Stimulated activated CD8-positive, alpha-beta memory T cell treated with anti-CD3 and anti-CD28 coated beads, Interleukin-2, amount 100 ng/mL, for 48 hours (primary cell): ENCODE data around the gene SIVA1.

ENCODE experiments used
- DNase-seq, 2 donors: peaks; one replicate each; pipeline ENCODE4 v3.0.0-alpha.2; 2020; ENCODE audit warnings: low read depth in 2 of 2

Gene SIVA1

DNA sequence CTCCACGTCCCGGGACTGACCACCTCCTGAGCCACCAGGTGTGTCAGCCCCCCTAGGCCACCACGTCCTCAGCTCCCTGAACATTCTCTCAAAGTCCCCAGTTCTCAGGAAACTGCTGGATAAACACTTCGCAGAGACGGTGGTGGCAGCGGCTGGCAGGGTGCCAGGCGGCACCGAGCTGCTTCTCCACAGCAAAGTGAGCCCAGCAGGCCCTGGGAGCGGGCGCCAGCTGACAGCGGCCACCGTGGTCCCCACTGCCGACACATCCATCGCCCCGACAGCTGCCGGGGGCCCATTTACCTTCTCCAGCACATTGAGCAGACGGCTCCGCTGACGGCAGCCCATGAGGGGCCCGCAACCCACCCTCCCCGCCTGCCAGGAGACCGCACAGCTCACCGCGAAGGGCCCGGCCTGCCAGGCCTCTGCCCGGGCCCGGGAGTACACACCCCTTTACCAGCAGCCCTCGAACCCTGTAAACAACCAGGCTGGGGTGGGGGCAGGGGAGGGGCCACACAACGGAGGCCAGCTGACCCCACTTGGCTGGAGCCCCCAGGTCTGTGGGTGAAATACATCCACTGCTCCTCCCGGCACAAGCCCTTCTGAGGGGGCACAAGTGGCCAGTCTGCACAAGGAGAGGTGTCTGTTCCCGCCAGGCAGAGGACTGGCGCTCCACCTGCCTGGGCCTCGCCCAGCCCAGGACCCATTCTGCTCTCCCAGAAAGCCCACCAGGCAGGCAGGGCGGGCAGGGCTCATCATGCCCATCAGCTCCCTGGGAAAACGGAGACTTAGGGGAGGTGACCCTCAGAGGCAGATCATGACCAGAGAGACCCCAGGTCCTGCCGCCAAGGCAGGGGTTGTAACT is 32.1 kb downstream of the SIVA1 start:
- DNase-seq = no peak

DNA sequence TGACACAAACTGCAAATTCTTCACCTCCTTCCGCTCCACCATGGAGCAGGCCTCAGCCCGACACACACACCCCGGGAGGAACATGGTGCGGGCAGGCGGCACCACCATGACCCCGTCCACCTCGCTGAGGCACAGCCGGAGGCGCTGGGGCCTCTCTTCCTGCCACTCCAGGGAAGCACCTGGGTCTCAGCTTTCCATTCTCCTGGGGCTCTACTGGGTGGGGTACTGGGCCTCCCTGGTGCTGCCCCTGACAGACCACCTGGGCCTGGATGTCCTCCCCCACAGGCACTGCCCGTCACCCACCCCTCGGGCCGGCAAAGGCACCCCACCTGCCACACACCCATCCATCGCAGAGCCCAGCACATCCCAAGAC is 32.7 kb downstream of the SIVA1 start:
- no peak for DNase-seq

DNA sequence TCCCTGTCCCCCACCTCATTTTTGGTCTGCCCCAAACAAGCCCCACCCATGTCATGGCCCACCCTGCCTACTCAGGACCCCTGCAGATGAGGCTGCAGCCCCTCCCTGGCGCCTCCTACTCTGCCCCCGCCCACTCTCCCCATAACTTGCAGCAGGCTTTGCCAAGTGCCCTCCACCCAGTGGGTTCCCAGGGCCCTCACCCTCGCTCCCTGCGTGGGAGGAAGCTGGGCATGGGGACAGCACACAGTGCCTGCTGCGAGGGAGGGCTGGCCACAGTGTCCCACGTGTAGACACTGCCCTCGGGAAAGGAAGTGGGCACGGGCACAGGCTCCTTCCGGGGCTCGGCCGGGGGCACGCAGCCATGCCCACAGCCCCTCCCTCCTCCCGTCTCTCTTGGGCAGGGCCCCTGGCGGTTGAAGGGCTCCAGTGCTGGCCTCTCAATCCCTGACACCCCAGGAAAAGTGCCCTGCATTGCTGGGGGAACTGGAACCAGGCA is 33.2 kb downstream of the SIVA1 start:
- DNase-seq = no peak

DNA sequence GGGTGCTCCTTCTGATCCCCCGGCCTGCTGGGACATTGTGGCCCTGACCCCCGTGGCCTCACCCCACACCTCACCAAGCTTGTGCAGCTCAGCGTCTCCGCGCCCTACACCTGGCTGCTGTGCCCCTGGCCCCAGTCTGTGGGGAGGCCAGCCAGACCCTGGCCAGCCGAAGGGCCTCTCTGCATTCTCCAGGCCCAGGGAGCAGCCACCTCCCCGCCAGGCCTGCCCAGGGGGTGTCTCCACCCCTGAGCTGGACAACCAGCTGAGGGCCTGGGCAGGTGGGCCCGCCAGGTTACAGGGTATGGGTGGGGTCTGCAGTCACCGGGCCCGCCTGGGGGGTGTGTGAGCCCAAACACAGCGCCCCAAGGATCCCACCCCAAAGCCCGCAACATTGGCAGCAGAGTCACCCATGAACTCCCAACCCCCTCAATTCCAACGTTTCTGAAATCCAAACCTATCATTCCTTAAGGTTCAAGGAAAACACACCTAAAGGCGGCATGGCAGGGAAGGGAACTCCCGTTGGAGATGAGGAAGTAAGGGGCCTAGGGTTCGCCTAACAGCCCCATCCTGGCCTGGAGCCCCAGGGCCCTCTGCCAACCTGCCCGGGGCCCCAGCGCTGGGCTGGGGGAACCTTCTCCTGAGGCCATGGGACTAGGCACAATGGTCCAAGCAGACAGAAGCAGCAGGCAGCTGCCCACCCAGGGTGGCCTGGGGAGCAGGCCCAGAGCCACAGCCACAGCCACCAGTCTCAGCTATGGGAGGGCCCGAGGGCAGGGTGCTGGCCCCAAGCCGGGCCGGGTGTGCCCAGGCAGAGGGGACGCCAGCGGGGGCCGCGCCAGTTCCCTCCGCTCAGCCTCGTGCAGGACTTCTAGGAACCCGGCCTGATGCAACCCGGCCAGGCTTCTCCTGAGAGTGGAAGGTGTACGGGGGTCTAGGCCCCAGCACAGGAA is 34.1 kb downstream of the SIVA1 start:
- no peak for DNase-seq

DNA sequence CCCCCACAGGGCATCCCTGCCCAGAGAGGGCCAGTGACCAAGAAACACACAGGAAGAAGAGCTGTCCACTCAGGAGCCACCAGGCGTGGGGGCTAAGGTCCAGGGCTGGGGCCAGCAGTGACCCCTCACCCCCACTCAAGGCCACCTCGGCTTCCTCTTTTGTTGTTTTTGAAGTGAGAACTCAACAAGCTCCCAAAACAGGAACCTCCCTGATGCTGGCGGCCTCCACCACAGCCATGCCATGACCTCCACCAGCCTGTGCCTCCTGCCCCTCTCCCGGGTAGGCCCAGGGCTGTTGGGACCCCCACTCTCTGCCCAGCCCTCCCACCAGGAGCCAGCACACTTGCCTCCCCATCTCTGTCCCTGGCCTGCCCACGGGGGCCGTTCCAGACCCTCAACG is 34.8 kb downstream of the SIVA1 start:
- no peak for DNase-seq

DNA sequence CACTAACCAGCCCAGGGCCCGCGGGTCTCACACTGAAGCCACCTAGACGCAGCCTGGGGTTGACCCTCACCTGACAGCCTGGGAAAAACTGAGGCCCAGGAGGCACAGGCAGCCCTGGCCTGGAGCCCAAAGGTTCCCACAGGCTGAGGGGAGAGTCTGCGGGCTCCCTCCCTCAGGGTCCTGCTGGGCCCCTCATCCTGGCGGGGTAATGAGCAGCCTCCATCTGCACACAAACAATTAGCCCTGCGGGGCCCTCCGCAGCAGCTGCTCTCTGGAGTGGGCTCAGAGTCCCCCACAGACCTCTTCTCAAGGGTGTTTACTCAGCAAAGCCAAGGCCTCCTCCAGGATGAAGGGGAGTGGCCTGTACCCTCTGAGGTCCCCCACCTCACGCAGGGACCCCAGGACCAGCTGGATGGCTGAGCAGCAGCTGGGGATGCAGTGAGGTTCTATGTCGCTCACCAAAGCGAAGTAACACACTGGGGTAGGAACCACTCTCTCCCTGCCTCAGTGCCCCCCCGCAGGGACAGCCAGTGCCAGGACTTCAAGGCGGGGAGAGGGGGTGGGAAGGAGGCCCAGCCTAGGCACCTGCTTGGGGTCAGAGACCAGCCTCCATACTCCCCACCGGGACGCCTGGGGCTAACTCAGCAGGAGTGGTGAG is 35.3 kb downstream of the SIVA1 start:
- no peak for DNase-seq

DNA sequence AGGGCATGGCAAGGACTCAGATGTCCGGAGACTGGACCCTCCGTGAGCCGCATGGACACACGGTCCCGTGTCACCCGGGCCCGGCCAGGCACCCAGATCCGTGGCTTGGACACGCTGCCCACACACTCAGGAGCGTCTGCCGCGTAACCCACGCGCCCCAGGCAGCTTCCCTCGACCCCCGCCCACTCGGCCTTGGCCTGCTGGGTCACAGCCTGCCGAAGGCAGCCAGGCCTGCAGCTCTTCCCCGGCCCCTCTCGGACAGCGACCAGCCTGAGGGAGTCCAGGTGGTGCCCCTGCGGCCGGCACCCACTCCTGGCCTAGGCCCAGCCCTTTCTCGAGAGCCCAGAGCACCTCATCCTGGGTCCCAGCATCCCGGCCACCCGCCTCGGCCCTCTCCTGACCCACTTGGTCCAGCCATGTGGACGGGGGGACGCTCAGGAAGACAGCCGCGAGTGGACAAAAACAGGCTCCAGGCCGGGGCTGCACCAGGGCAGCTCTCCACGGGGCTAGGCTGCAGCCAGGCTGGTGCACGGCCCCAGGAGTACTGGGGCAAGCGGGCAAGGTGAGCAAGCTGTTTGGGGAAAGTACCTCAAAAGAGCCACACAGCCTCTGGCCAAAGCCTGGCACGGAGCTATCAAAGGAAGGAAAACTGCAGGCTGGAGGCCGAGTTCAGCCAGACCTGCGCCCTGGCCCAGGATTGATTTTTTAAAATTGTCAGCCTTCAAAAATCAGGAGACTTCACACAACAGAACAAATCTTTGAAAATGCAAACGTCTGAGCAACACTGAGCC is 36.1 kb downstream of the SIVA1 start:
- DNase-seq = no peak

DNA sequence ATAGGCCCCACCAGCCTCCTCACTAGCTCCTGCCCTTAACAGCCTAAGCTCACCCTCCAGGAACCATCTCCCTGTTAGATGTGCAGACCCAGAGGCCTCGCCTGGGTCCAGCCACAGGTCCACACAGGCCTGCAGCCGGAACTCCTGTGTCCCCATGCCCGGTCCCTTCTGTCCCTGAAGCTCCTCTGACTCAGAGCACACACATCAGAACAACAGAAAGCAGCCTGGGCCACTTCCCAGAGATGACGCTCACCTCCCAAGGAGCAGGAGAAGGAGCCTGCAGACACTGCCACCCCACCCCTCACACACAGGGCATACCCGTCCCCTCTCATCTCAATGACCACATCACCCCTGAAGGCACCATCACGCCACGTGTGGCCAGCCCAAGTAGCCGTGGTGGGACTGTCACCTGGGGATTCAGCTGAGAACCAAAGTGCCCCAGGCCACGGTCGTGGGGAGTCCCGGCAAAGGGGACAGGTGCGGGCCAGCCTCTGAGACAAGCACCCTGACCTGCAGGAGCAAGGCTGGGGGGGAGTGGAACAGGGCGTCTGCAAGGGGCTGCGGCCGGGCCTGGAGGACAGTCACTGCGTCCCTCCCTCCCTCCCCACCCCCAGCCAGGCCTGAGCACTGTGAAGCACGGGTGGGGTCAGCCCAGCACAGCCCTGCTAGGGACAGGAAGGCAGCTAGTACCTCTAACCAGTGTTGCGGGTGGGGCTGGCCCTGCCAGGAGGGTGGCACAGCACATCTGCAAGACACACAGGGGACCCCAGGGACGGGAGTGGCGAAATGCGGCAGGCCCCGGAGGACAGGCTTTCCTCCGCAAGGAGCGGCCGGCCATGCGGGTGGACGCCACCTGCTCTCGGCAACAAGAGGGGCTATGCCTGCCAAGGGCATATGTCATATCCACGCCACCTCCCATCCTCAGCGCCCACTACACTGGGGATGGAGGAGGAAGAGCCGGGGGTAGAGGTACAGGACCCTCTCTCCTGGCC is 37.1 kb downstream of the SIVA1 start:
- no peak for DNase-seq

DNA sequence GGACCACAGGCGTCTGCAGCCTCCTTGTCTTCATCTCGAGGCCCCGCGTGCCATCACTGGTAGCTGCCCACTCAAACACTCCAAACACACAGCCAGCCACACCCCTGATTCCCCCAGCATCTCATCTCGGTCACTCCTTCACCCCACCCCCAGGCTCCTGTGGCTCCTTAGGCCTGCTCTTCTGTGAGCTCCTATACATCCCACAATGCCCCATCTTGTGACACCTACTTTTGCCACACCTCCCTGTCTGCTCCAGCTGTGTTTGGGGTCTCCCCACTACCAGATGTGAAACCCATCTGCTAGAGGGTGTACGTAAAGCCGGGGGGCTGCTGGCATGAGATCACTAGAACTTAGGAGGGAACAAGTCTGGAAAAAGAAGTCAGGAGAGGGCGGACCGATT is 38.5 kb downstream of the SIVA1 start:
- DNase-seq = no peak

DNA sequence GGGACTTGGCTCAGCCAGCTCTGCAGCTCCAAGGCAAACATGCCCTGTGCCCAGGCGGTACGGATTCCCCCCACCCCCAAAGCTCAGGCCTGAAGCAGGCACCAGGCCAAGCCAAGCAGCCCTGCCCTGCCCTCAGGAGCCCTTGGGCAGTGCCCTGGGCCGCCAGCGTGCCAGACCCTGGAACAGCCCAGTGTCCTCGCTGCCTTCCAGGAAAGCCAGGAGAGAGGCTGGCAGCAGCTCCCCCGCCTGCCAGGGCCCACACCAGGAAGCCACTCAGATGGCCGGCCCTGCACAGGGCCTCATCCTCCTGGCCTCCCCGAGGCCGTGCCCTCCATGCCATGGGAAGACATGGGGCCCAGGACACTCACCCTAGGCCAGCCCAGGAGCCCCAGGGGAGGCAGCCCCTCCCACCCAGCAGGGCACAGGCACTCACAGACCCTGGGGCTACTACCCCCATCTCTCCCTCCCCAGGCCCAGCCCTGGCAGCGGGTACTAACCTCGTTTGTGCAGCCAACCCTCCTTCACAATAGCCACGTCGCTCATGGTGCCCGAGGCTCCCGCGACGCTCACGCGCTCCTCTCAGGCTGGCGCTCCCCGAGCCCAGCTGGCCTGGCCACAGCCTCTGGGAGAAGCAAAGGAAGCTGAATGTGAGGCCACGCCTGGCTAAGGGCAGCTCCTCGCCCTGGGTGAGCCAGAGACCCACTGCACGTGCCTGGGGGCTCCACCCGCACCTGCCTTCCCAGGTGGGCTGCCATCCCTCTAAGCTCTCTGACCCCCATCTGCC is 39.3 kb downstream of the SIVA1 start:
- no peak for DNase-seq

DNA sequence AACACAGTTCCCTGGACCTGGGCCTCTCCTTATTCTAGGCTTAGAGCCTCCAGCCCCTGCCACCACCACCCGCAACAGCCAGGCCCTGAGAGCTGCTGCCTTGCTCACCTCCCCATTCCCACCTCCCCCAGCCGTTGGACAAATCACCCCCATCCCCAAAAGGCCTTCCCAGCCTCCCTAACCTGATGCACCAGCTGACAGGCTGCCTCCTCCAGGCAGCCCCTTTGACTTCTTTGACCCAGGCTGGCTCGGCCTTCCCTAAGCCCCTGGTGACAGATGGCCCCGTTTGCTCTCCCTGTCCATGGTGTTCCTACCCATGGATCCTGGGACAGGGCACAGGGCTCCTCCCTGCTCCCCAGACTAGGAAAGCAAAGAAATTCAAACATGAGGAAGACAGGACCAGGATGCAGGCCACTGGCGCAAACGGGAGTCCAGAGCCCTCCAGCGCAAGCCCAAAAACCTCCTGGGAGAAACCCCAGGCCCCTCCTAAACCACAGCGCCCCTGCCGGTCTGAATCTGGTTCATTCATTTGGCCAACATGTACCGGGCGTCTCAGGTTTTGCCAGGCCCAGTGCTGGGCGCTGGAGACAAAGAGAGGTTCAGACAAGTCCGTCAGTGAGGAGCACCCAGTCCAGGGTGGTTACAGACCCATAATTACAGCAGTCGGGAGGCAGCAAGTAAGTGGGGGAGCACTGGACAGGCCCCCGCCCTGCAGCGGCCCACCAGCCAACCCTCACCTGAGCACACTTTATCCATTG is 40.2 kb downstream of the SIVA1 start:
- no peak for DNase-seq

DNA sequence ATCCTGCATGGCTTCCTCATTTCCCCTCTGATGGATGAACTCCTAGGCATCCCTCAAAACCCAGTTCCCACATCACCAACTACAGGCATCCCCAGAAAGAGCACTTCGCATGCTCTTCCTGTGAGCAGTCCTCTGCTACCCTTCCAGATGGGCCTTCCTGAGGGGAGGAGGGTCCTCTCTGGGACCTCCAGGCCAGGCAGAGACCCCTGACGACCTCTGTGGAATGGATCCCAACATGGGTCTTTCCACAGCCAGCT is 40.7 kb downstream of the SIVA1 start:
- DNase-seq = no peak

DNA sequence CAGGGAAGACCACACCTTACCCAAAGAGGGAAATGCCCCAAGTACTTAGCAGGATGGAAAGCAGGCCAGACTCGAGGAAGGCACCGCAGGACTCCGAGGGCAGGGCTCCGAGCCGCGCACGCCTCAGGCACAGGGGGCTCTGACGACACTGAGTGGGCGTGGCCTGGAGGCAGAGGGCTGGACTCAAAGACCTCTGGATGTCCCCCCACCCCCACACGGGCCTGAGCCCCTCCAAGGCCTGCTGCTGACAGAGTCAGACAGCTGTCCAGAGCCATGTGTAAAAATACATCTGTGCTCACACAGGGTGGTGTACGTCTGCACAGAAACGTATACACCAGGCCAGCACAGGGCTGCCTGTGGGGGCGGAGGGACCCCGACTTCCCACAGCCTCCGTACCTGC is 41.2 kb downstream of the SIVA1 start:
- DNase-seq = peak; percentile 60 to 63

DNA sequence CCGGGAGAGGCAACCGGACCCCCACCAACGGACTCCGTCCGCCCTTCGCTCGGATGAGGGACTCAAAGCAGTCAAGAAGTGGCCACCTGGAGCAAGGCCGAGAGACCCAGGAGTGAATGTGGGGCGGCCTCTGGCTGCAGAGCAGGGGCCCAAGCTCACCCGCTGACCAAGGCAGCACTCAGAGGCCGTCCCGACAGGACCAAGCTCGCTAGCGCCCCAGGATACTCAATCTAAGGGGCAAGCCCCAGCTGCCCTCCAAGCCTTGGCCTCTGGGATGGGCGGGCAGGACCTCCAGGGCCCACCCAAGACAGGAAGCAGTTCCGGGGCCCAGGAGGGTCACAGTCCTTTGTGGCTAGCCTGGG is 41.7 kb downstream of the SIVA1 start:
- no peak for DNase-seq

DNA sequence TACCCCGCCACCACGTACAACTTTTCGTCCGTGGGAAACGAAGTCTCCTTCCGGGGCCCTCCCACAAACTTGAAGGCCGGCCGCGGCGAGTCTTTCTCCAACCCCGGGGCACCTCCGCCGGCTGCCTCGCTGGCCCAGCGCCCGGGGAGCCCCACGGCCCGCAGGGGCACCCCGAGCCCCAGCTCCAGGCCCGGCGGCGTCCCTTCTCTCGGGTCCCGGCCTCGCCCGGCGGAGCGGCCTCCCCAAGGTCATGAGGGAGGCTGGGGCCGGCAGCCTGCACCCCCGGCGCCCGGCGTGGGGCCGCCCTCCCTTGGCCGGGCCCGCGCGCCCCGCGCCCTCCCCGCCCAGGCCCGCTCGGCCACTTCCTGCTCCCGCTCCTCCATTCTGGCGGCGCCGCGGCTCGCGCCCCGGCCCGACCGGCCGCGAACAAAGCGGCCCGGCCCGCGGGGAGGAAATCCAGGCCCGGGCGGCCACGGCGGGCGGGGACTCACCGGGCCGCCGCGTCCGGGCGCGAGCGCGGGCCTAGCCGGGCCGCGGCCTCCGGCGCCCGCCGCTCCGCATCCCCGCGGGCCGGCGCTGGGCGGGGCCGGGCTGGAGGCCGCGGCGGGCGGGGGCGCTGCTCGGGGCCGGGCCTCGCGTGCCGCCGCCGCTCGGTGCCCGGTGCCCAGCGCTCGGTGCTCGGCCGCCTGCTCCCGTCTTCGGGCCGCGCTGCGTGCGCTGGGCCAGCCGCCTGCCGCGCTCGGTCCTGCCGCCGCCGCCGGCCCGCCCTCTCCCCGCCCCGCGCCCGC is 42.2 kb downstream of the SIVA1 start, which contains the start of gene AKT1:
Gene AKT1, minus strand, starts transcription at position 756 of the 788 bp plus-strand sequence. CDS start 3,105 bp downstream, outside the sequence.
- no peak for DNase-seq

DNA sequence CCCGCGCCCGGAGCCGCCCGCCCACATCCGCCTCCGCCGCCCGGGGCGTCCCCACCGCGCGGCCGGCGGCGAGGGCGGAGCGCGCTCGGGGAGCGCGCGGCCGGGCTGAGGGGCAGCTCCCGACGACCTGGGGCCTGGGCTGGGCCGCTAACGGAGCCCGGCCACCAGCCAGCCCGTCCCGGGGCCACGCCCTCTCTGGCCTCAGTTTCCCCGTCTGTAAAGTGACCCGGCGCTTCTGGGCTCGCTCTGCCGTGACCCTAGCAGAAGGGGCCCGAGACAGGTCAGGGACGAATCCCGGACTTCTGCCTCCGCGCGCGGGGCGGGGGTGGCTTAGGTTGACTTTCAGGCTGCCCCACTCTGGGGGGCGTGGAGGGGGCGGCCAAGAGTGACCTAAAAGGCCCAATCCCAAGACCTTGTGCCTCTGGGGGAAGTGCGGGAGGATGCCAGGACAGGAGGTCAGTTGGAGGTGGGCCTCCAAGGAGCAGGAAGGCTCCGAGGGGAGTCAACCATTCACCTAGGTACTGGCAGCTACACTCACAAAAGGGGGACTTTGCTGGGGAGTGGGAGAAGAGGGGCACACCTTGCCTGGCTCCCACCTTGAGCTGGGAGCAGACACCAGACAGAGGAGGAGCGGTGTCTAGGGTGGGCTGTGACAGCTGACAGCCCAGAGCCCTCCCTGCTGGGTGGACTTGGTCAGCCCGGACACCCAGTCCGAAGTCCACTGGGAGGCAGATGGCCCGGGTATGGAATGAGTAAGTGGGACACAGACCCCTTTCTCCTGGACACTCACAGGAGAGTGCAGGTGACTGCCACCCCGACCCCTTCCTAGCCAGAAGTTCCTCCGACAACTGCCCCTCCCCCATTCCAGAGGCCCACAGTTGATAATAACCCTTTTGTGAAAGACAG is 43.1 kb downstream of the SIVA1 start:
- peak in 1 of 2 donors; percentile 48 for DNase-seq

DNA sequence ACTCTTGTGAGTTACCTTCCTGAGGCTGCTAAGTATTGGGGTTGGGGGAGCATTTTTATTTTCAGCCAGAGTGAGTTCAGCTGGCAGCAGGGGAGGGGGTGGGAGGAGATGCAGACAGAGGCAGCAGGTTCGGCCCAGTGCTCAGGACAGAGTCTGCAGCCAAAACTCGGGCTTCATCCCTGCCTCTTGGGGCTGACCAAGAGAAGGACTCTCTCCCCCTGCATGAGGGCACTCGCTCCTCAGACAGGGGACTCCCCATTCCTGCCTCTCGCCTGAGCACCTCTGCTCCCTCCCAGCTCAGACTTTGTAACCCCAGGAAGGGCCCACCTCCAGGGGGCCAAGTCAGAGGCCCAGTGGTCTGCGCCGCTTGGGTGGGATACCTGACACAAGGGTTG is 43.7 kb downstream of the SIVA1 start:
- no peak for DNase-seq
